Fibroblast of the aortic adventitia (primary cell): ENCODE results near the gene CFAP107. TPM values are rescaled to one million over a fixed set of nuclear protein-coding genes. Genes with fewer than 3 reads are reported as not detected.

Source experiments
- DNase-seq: peaks from one replicate; pipeline ENCODE4 v3.0.0-alpha.2; 2010; ENCODE audit warnings: low read depth
- H3K4me3 ChIP-seq: 2 replicates; pipeline ENCODE4 v1.5.1; 2011; ENCODE audit warnings: low read depth, mild to moderate bottlenecking, control low read depth, low read length, moderate library complexity
- CTCF ChIP-seq: IDR thresholded peaks from 2 replicates; pipeline ENCODE4 v1.5.1; 2011; ENCODE audit warnings: mild to moderate bottlenecking, low read length, control low read depth, inconsistent platforms; ENCODE audit not compliant: insufficient read depth
- total RNA-seq: library from RNA; depleted of rRNA; stranded (reverse); fragments of >200 nt; gene quantifications from 2 replicates; pipeline ENCODE4 v1.2.3, GENCODE V29; 2012; ENCODE audit warnings: low replicate concordance

Gene CFAP107
- not detected in 2 replicates for total RNA-seq

DNA sequence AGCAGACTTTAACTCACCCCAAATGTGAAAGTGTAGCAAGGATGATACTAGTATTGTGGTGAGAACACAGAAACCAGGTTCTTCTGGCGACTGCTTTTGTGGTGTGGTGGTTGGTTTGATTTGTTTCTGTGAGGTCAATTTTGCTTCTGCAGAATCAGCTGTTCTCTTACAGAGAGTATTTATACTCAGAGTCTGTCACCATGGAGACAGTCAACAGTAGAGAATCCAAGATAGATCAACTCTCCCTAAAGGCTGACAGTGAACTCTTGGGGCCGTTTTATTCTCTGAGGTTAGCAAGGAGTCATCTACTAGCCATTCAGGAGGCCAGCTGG, at the start of gene CFAP107:
TSS of gene CFAP107 (plus strand) at position 209 of the 332 bp plus-strand sequence. CDS start 231 bp downstream, outside the sequence.
- no peak within 1 kb of the TSS for H3K4me3 ChIP-seq
- TF ChIP-seq CTCF = no peak
- peak; percentile 25 for DNase-seq

- no peak overlapping the region for H3K4me3 ChIP-seq
- TF ChIP-seq CTCF = no peak
- no peak for DNase-seq
Measured at GRCh38 chr1:12696658-12697057, 49.3 kb upstream of the CFAP107 start.

GRCh38 chr1:12697397-12697796, 48.6 kb upstream of the CFAP107 start:
- no peak overlapping the region for H3K4me3 ChIP-seq
- peak; percentile 14 for DNase-seq
- no peak for TF ChIP-seq CTCF

GRCh38 chr1:12703821-12704451, 42.1 kb upstream of the CFAP107 start:
- H3K4me3 ChIP-seq = no peak overlapping the region
- DNase-seq = no peak
- TF ChIP-seq CTCF = no peak

- TF ChIP-seq CTCF = no peak
- no peak for DNase-seq
Measured at GRCh38 chr1:12706061-12706460, 39.9 kb upstream of the CFAP107 start.

GRCh38 chr1:12708396-12709090, 37.5 kb upstream of the CFAP107 start:
- no peak overlapping the region for H3K4me3 ChIP-seq
- no peak for DNase-seq
- no peak for TF ChIP-seq CTCF

More at GRCh38 chr1:12706061-12706460, 39.9 kb upstream of the CFAP107 start:
- H3K4me3 ChIP-seq = no peak overlapping the region
